ENCODE measurements around the gene C9orf57.
"Not testable (repeated sequence)": the region's sequence is repeated elsewhere in the genome, so short reads cannot be mapped to it uniquely, and the experiment has no call there.

The C9orf57 gene

DNA sequence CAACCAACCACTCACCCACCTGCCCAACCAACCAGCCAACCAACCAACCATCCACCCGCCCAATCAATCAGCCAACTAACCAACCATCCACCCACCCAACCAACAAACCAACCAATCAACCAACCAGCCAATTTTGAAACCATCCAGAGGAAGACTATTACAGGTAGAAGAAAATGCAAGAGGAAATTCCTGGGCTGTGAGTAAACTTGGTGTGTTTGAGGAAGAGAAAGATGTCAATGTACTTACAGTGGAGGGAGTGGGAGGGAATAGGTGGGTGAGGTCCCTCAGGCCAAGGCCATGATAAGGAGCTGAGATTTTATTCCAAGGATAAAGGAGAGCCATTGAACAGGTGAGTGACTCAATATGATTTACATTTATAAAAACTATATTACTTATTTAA, 30.4 kb downstream of the C9orf57 start:
- in situ Hi-C loops (cut with MboI; ENCODE audit: low sequenced_read_pairs): loop anchor here (10.0 to 25.0 kb wide), 3 partner anchors 215 to 982 kb away; no protein-coding TSS in a partner anchor

DNA sequence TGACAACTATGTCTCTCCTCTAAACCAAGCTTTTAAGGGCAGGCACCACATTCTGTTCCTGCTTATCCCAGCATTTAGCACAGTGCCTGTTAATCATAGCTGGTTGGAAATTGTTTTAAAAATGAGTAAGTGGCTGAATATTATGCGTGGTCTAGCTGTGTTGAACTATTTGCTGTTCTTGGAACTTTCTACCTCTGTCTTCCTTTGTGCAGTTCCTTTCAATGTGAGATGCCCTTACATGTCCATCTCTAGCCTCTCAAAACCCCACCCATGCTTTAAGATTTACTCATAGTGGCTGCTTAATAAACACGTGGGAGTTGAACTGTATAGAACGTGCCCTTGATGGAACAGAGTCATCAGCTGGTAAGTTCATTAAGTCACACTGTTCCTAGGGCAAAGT, 34.5 kb downstream of the C9orf57 start:
- in situ Hi-C loops (cut with MboI; ENCODE audit: low sequenced_read_pairs): loop anchor here (10.0 to 25.0 kb wide), 3 partner anchors 211 to 986 kb away; no protein-coding TSS in a partner anchor

- in situ Hi-C loops (cut with MboI; ENCODE audit: low sequenced_read_pairs): loop anchor here (10.0 kb wide), 1 partner anchor 209 kb away; no protein-coding TSS in a partner anchor
Measured at GRCh38 chr9:72023596-72023995, 36.8 kb downstream of the C9orf57 start.

GRCh38 chr9:72022841-72023240, 37.6 kb downstream of the C9orf57 start:
- in situ Hi-C loops (cut with MboI; ENCODE audit: low sequenced_read_pairs): loop anchor here (10.0 kb wide), 1 partner anchor 208 kb away; no protein-coding TSS in a partner anchor

- in situ Hi-C loops (cut with MboI; ENCODE audit: low sequenced_read_pairs): no loop called here
Measured at GRCh38 chr9:72013292-72013760, 47.1 kb downstream of the C9orf57 start.

GRCh38 chr9:72012646-72013045, 47.8 kb downstream of the C9orf57 start:
- in situ Hi-C loops (cut with MboI; ENCODE audit: low sequenced_read_pairs): no loop called here

DNA sequence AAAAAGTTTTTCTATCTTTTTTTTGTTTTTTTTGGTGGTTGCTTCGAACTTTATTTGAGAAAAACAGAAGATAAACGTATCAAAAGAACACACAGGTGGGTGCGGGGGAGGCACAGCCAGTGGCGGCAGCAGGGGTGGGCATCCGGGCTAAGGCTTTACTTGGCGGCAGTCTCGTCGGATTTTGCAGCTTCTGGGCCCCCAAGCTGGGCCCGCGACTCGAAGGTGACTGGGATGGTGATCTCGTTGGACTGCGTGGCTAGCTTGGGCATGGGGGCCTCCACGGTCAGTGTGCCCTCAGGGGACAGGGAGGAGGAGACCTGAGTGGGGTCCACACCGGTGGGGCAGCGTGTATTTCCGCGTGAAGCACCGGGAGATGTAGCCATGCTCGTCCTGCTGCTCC, 52.7 kb downstream of the C9orf57 start:
- in situ Hi-C loops (cut with MboI; ENCODE audit: low sequenced_read_pairs): not testable (repeated sequence)

- in situ Hi-C loops (cut with MboI; ENCODE audit: low sequenced_read_pairs): no loop called here
Measured at GRCh38 chr9:72006501-72006900, 53.9 kb downstream of the C9orf57 start.

- in situ Hi-C loops (cut with MboI; ENCODE audit: low sequenced_read_pairs): no loop called here
Measured at GRCh38 chr9:72005451-72005850, 55.0 kb downstream of the C9orf57 start.
